ENCODE measurements around the gene SPTB.

The SPTB gene

GRCh38 chr14:64835431-64835830 is 44.3 kb downstream of the SPTB start:
- no peak for DNase-seq (ENCODE audit: low read depth in 1 of 2, low spot score in 1 of 2)
- in situ Hi-C loops (cut with HindIII; ENCODE audit: low pct_unique_long_range_greater_than_20kb, low sequenced_read_pairs), result no loop called here
- no peak for TF ChIP-seq JUND (IDR thresholded peaks at IDR 0.05; ENCODE audit: low read depth)

- TF ChIP-seq JUND (IDR thresholded peaks at IDR 0.05; ENCODE audit: low read depth), result no peak
- in situ Hi-C loops (cut with HindIII; ENCODE audit: low pct_unique_long_range_greater_than_20kb, low sequenced_read_pairs), result no loop called here
- DNase-seq (ENCODE audit: low read depth in 1 of 2, low spot score in 1 of 2), result no peak
Observed at GRCh38 chr14:64834965-64835364, 44.7 kb downstream of the SPTB start.

GRCh38 chr14:64831419-64831818 is 48.3 kb downstream of the SPTB start:
- no peak for DNase-seq (ENCODE audit: low read depth in 1 of 2, low spot score in 1 of 2)
- no peak for TF ChIP-seq JUND (IDR thresholded peaks at IDR 0.05; ENCODE audit: low read depth)
- in situ Hi-C loops (cut with HindIII; ENCODE audit: low pct_unique_long_range_greater_than_20kb, low sequenced_read_pairs), result no loop called here

GRCh38 chr14:64830961-64831360 is 48.7 kb downstream of the SPTB start:
- DNase-seq (ENCODE audit: low read depth in 1 of 2, low spot score in 1 of 2), result no peak
- in situ Hi-C loops (cut with HindIII; ENCODE audit: low pct_unique_long_range_greater_than_20kb, low sequenced_read_pairs), result no loop called here
- TF ChIP-seq JUND (IDR thresholded peaks at IDR 0.05; ENCODE audit: low read depth), result no peak

- DNase-seq (ENCODE audit: low read depth in 1 of 2, low spot score in 1 of 2), result no peak
- in situ Hi-C loops (cut with HindIII; ENCODE audit: low pct_unique_long_range_greater_than_20kb, low sequenced_read_pairs), result no loop called here
- TF ChIP-seq JUND (IDR thresholded peaks at IDR 0.05; ENCODE audit: low read depth), result no peak
Observed at GRCh38 chr14:64828071-64828470, 51.6 kb downstream of the SPTB start.

- in situ Hi-C loops (cut with HindIII; ENCODE audit: low pct_unique_long_range_greater_than_20kb, low sequenced_read_pairs), result no loop called here
- no peak for DNase-seq (ENCODE audit: low read depth in 1 of 2, low spot score in 1 of 2)
Observed at GRCh38 chr14:64826845-64827244, 52.9 kb downstream of the SPTB start.

GRCh38 chr14:64826333-64826732 is 53.4 kb downstream of the SPTB start:
- no peak for DNase-seq (ENCODE audit: low read depth in 1 of 2, low spot score in 1 of 2)
- in situ Hi-C loops (cut with HindIII; ENCODE audit: low pct_unique_long_range_greater_than_20kb, low sequenced_read_pairs), result no loop called here
- TF ChIP-seq JUND (IDR thresholded peaks at IDR 0.05; ENCODE audit: low read depth), result no peak

More at GRCh38 chr14:64826845-64827244, 52.9 kb downstream of the SPTB start:
- no peak for TF ChIP-seq JUND (IDR thresholded peaks at IDR 0.05; ENCODE audit: low read depth)

GRCh38 chr14:64825509-64825908 is 54.2 kb downstream of the SPTB start:
- TF ChIP-seq JUND (IDR thresholded peaks at IDR 0.05; ENCODE audit: low read depth), result no peak

GRCh38 chr14:64825006-64825405 is 54.7 kb downstream of the SPTB start:
- TF ChIP-seq JUND (IDR thresholded peaks at IDR 0.05; ENCODE audit: low read depth), result no peak
- in situ Hi-C loops (cut with HindIII; ENCODE audit: low pct_unique_long_range_greater_than_20kb, low sequenced_read_pairs), result no loop called here
- no peak for DNase-seq (ENCODE audit: low read depth in 1 of 2, low spot score in 1 of 2)

More at GRCh38 chr14:64825509-64825908, 54.2 kb downstream of the SPTB start:
- DNase-seq (ENCODE audit: low read depth in 1 of 2, low spot score in 1 of 2), result no peak
- in situ Hi-C loops (cut with HindIII; ENCODE audit: low pct_unique_long_range_greater_than_20kb, low sequenced_read_pairs), result no loop called here

- TF ChIP-seq JUND (IDR thresholded peaks at IDR 0.05; ENCODE audit: low read depth), result no peak
- in situ Hi-C loops (cut with HindIII; ENCODE audit: low pct_unique_long_range_greater_than_20kb, low sequenced_read_pairs), result no loop called here
- no peak for DNase-seq (ENCODE audit: low read depth in 1 of 2, low spot score in 1 of 2)
Observed at GRCh38 chr14:64824471-64824870, 55.2 kb downstream of the SPTB start.

- in situ Hi-C loops (cut with HindIII; ENCODE audit: low pct_unique_long_range_greater_than_20kb, low sequenced_read_pairs), result no loop called here
- DNase-seq (ENCODE audit: low read depth in 1 of 2, low spot score in 1 of 2), result peak; percentile 81 to 88
- TF ChIP-seq JUND (IDR thresholded peaks at IDR 0.05; ENCODE audit: low read depth), result no peak
Observed at GRCh38 chr14:64823305-64823861, 56.3 kb downstream of the SPTB start.

GRCh38 chr14:64821651-64822050 is 58.1 kb downstream of the SPTB start:
- in situ Hi-C loops (cut with HindIII; ENCODE audit: low pct_unique_long_range_greater_than_20kb, low sequenced_read_pairs), result no loop called here
- TF ChIP-seq JUND (IDR thresholded peaks at IDR 0.05; ENCODE audit: low read depth), result no peak
- DNase-seq (ENCODE audit: low read depth in 1 of 2, low spot score in 1 of 2), result no peak

GRCh38 chr14:64818151-64818550 is 61.6 kb downstream of the SPTB start:
- DNase-seq (ENCODE audit: low read depth in 1 of 2, low spot score in 1 of 2), result no peak
- no peak for TF ChIP-seq JUND (IDR thresholded peaks at IDR 0.05; ENCODE audit: low read depth)
- in situ Hi-C loops (cut with HindIII; ENCODE audit: low pct_unique_long_range_greater_than_20kb, low sequenced_read_pairs), result no loop called here

- DNase-seq (ENCODE audit: low read depth in 1 of 2, low spot score in 1 of 2), result no peak
- TF ChIP-seq JUND (IDR thresholded peaks at IDR 0.05; ENCODE audit: low read depth), result no peak
- in situ Hi-C loops (cut with HindIII; ENCODE audit: low pct_unique_long_range_greater_than_20kb, low sequenced_read_pairs), result no loop called here
Observed at GRCh38 chr14:64817631-64818030, 62.1 kb downstream of the SPTB start.

Data from T47D (cell line).